HG02943 (cell line): ENCODE data around the gene ELN.
A peak's percentile ranks its signal among the peaks of the same experiment; 100 is the strongest.

Source experiments
- ATAC-seq: cut with Tn5 transposase; IDR thresholded peaks from one replicate; pipeline ENCODE4 v1.9.1; 2021; ENCODE audit warnings: mild to moderate bottlenecking, low read depth, moderate library complexity; ENCODE audit not compliant: unreplicated experiment

The ELN gene

DNA sequence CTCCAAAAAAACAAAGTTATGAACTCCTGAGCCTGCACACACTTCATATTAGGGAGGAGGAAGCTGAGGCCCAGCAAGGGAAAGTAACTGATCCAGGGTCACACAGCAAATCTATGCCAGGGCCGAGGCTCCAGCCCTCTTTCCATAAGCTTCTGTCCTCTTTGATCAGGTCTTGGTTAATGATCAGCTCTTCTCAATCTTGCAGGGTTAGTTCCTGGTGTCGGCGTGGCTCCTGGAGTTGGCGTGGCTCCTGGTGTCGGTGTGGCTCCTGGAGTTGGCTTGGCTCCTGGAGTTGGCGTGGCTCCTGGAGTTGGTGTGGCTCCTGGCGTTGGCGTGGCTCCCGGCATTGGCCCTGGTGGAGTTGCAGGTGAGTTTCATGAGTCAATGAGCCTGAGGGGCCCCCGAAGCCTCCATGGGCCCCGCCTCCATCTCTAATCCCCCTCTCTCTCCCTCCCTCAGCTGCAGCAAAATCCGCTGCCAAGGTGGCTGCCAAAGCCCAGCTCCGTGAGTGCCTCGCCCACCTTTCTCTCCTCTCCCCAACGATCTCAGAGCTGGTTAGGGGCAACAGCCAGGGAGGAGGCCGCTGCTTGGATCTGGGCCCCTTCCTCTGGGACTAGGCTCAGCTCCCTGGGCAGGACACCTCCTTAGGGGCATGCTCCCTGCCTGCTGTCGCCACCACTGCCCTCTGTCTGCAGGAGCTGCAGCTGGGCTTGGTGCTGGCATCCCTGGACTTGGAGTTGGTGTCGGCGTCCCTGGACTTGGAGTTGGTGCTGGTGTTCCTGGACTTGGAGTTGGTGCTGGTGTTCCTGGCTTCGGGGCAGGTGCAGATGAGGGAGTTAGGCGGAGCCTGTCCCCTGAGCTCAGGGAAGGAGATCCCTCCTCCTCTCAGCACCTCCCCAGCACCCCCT lies 32.0 kb downstream of the ELN start:
- no peak for ATAC-seq

DNA sequence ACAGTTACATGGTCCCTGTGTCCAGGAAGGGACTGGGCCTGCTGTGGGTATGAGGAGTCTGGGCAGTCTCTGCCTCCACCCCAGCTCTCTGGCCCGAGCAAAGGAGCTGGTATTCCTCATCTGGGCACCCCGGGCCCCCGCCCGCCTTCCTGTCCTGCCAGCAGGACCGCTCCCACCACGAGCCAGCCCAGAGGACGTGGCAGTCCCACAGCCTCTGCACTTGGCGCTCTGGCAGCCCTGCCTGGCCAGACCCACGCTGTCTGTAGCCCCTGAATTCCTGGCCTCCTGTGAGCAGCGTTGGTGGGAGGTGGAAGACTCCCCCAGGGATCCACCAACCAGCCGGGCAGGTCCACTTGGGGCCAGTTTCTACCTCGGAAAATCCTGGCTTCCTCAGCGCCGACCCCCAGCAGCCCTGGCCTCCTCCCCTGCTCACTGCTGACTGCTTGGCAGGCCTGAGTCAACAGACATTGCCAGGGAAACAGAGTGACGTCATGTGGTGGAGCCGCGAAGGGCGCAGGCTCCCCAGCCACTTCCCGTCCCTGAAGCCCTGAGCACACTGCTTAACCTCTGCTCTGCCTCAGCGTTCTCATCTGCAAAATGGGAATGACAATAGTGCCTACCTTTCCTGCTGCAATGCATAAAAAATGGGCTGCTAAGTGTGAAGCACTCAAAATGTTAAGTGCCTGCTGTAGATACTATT lies 34.0 kb downstream of the ELN start:
- ATAC-seq: no peak

DNA sequence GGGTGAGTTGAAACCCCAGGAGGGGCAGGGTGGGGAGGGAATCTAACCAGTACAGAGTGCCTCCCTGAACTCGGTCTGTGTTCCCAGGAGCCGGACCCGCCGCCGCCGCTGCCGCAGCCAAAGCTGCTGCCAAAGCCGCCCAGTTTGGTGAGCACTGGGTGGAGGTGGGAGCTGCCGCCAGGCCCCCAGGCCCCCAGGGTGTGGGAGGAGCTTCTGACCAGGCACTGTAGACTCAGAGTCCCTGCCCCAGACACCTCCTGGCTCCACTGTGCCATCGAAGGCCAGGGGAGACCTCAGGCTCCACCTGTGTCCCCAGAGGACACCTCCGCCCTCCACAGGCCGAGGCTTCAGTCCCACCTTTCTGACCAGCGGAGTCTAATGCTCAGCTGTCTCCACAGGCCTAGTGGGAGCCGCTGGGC lies 35.3 kb downstream of the ELN start:
- no peak for ATAC-seq

- ATAC-seq: no peak
These were observed 35.7 kb downstream of the ELN start for GRCh38 chr7:74063646-74064045.

DNA sequence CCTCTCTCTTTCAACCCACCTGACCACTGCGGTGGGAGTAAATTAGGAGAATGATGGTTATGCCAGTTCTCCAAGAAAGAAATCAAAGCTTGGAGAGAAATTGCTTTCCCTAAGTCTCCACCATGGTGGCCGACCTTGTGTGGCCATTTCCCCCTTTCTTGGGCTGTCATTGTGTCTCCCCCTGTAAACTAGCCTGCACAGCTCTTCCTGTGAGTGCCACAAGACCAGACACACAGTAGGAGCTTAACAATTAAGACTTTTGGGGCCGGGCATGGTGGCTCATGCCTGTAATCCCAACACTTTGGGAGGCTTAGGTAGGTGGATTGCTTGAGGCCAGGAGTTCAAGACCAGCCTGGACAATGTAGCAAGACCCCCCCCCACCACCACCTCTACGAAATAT lies 36.7 kb downstream of the ELN start:
- no peak for ATAC-seq

GRCh38 chr7:74066626-74067025 lies 38.7 kb downstream of the ELN start:
- ATAC-seq: no peak

DNA sequence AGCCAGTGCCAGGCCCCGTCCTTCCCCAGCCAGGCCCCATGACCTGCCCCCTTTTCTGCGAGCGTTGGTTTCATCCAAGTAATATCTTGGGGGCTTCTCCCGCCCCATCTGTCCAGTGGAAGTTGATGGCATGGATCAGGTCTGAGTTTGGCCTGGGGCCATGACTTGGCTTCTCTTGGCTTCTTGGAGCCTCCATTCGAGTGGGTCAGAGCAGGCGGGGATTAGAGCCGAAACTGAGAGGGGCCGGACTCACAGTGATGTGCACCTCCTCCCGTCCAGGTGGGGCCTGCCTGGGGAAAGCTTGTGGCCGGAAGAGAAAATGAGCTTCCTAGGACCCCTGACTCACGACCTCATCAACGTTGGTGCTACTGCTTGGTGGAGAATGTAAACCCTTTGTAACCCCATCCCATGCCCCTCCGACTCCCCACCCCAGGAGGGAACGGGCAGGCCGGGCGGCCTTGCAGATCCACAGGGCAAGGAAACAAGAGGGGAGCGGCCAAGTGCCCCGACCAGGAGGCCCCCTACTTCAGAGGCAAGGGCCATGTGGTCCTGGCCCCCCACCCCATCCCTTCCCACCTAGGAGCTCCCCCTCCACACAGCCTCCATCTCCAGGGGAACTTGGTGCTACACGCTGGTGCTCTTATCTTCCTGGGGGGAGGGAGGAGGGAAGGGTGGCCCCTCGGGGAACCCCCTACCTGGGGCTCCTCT lies 40.6 kb downstream of the ELN start:
- no peak for ATAC-seq

- no peak for ATAC-seq
These were observed 41.1 kb downstream of the ELN start for GRCh38 chr7:74069086-74069541.

DNA sequence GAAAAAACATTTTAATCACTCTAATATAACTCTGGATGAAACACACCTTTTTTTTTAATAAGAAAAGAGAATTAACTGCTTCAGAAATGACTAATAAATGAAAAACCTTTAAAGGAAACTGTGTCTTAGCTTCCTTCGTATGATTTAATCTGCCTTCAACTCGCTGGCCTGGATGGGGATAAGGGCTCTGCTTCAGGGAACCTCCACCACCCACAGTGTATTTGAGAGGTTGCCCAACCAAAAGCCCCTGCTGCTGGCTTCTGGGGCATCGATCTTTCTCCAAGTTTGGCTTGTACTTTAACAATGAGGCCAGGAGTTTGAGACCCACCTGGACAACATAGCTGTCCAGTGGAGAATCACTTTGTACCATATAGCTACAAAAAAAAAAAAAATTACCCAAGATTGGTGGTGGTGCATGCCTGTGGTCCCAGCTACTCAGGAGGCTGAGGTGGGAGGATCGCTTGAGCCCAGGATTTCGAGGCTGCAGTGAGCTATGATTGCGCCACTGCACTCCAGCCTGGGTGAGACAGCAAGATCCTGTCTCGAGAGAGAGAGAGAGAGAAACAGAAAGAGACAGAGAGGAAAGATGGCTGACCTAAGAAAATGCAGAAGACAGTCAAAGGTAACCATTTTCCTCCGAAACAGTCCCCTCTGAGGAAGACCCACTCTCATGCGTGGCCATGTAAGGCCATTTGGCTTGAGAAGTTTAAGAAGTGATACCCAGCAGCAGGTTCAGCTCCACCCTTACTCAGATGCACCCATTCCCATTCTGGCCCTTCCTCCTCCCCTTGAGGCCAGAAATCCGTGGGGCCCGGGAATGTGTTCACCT lies 42.0 kb downstream of the ELN start:
- no peak for ATAC-seq

GRCh38 chr7:74070619-74070921 lies 42.6 kb downstream of the ELN start:
- no peak for ATAC-seq

DNA sequence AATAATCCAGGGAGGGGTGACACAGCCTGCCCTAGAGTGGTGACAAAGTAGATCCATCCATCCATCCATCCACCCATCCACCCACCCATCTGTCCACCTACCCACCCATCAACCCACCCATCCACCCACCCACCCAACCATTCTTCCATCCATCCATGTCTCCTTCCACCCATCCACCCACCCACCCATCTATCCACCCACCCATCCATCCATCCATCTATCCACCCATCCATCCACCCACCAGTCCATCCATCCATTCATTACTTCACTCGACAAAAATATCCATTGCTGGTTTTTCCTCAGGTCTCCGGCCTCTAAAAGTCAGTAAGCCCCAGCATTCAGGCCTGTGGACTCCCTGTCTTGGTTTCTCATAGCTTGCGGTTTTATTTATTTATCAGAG lies 43.1 kb downstream of the ELN start:
- ATAC-seq: no peak

- no peak for ATAC-seq
These were observed 46.8 kb downstream of the ELN start for GRCh38 chr7:74074770-74075169.

- ATAC-seq: no peak
These were observed 50.5 kb downstream of the ELN start for GRCh38 chr7:74078461-74078860.

DNA sequence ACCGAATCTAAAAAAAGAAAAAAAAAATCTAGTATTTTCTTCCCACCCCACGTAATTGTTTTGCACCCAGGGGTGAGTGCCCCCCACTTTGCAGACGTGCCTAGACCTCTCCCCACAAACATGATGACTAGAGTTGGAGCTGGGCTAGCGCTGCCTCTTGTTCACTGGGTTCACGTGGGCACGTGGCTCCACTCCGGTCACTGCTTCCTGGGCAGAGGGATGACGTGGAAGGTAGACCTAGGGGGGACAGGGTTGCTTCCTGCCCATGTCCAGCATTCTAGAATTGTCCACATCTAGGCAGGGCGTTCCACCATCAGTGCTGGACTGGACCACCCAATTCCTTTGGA lies 54.8 kb downstream of the ELN start:
- ATAC-seq: no peak

DNA sequence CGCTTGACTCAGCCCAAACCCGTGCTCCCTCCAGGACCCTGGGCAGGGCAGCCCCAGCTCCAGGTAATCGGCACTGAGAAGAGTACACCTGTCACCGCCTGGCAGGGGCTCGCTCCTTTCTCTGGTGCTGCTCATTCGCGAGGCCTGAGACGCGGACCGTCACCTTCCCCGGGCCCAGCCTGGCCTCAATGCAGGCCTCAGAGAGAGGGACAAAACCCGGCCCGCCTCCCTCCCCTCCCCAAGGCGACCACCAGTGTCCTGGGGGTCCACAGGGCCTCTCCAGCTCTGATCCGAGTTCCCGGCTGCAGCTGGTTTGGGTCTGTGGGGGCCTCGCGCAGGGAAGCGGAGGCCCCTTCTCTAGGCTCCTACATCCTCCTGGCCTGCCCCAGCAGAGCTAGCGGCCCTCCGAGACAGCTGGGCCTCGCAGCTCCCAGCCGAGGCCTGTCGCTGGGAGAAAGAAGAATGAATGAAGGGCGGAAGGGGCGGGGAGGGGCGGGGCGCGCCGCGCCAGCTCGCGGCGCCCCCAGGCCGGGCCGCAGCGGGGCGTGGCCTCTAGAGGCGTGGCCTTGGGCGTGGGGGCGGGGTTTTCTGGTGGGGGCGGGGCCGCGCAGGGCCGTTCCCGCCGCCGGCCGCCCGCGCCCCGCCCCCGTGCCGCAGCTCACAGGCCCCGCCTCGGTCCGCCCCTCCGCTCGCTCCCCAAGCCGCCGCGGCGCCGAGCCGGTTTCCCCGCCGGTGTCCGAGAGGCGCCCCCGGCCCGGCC lies 55.3 kb downstream of the ELN start, which contains the start of gene LIMK1:
Gene LIMK1, plus strand, starts transcription at position 688 of the 760 bp plus-strand sequence. CDS start 187 bp downstream, outside the sequence.
- ATAC-seq: peak; percentile 70

GRCh38 chr7:74083928-74084721 lies 56.2 kb downstream of the ELN start:
- ATAC-seq: peak; percentile 32

DNA sequence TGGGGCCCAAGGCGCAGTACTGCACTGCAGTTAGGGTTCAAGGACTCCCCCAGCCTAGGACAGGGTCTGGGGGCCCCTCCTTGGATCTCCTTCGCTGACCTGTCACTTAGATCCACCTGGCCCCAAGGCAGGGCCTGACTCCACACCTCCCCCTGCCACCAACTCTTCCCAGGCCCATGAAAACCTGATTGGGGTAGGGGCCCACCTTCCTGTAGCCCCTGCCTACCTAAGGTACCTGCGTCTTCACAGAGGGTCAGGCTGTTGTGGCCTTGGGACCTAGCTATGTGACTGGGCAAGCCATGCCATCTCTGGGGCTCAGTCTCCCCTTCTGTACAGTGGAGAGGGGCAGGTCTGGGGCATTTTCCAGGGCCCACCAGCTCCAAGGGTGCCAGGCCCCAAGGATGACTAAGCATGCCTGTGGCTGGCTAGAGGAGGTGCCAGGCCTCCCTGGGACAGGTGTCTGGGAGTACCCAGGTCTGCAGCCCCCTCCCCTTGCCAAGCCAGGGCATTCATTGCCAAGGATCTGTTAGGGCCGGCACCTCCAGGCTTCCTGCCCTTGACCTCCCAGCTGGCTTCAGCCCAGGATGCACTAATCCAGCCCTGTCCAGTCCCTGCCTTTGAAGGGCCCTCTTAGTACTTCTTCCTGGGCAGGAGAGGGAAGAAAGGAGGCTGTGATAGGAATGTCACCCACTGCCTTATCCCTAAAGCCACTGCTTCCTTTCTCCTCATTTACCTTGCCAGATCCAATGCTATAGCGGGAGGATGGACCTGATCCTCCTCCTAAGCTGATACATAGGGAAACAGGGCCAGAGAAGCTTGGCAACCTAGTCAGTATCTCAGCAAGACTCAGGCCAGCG lies 57.0 kb downstream of the ELN start:
- no peak for ATAC-seq
